Activated naive CD4-positive, alpha-beta T cell treated with anti-CD3 and anti-CD28 coated beads for 36 hours (primary cell): ENCODE measurements around the gene FBXL4. TPM values are rescaled to one million over a fixed set of nuclear protein-coding genes. Genes with fewer than 3 reads are reported as not detected.
A peak's percentile ranks its signal among the peaks of the same experiment; 100 is the strongest.

Experiments
- CTCF ChIA-PET: fragments of 350-600 bp; sonication (Branson Sonifier 250); formaldehyde crosslinking; loops from one replicate; lab custom pipeline; 2021; ENCODE audit warnings: antibody characterized with exemption; lab: Charles Lee
- DNase-seq: peaks from one replicate; pipeline ENCODE4 v3.0.0-alpha.2; 2020
- H3K27ac Mint-ChIP-seq: one replicate; pipeline ENCODE4 v1.8.0; 2021; ENCODE audit warnings: mild to moderate bottlenecking, mixed read lengths
- H3K27me3 Mint-ChIP-seq: one replicate; pipeline ENCODE4 v1.8.0; 2021; ENCODE audit warnings: low read depth, mixed read lengths
- H3K36me3 Mint-ChIP-seq: one replicate; pipeline ENCODE4 v1.8.0; 2021; ENCODE audit warnings: low read depth, mixed read lengths
- H3K4me1 Mint-ChIP-seq: one replicate; pipeline ENCODE4 v1.8.0; 2021; ENCODE audit warnings: low read depth, mixed read lengths
- H3K4me3 Mint-ChIP-seq: one replicate; pipeline ENCODE4 v1.8.0; 2021; ENCODE audit warnings: mild to moderate bottlenecking, moderate library complexity, mixed read lengths
- H3K9me3 Mint-ChIP-seq: one replicate; pipeline ENCODE4 v1.8.0; 2021; ENCODE audit warnings: mixed read lengths
- intact Hi-C: fragments of 100-400 bp; cut with micrococcal nuclease; formaldehyde crosslinking; loops from one replicate; pipeline ENCODE4 v1.15.1; 2023
- total RNA-seq, 2 experiments: library from RNA; stranded (reverse); gene quantifications; one replicate each; pipeline ENCODE4 v1.2.3, GENCODE V29; 2021

Gene FBXL4
- 10 to 100 TPM; 16.3 to 16.7 TPM for total RNA-seq

DNA sequence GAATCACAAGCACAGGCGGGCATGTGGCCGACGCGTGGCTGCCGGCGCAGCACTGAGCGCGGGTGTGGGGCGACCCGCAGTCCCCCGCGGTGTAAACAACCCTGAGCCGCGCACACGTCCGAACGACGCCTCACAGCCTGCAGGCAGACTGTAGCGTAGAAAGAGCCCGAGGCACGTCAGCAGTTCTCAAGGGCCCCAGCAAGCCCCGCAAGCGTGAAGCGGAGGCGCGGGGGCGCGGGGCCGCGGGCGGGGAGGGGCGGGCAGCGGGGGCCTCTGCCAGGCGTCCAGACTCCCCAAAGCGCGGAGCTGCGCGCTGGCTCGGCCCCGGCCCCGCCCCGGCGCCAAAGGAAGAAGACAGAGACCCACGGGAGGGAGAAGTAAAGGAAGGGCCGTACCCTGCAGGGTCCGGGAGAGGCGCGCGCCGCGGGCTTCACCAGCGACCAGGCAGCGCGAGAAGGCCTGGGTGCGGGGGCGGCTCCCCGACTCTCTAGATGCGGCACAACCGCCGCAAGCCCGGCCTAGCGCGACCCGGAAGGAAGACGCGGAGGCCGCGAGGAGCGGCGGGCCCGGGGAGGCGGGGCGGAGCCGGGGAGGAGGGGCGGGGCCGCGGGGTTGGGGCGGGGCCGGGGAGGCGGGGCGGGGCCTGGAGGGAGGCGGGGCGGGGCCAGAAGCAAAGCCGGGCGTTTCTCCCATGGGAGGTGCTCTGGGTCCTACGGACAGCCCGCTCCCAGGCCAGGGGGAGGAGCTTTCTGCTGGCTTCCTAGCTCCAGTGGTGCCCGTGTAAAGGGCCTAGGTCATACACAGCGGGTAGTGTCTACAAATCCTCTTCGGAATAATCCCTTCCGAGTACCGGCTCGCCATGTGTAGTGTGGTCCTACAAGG lies at the start of gene FBXL4:
TSS of gene FBXL4 (minus strand) at position 536 of the 882 bp plus-strand sequence. CDS start 20,958 bp downstream, outside the sequence.
- Mint-ChIP-seq H3K4me3 (peak within 1 kb of the TSS; percentile 93), H3K9me3 (peaks cover 4% of the 10 kb centered on the region), H3K36me3 (peaks cover 9% of the 10 kb centered on the region), H3K27me3 (peaks cover 2% of the 10 kb centered on the region), H3K27ac (peak within 1 kb of the TSS; percentile 93), H3K4me1 (peaks cover 33% of the 10 kb centered on the region)
- CTCF ChIA-PET = no interaction called here
- DNase-seq = peak; percentile 84
- intact Hi-C loops = loop anchor here (1.0 to 2.0 kb wide), 4 partner anchors 113 to 1664 kb away; partner anchors contain the start of genes CCNC, MMS22L, POU3F2 and USP45

DNA sequence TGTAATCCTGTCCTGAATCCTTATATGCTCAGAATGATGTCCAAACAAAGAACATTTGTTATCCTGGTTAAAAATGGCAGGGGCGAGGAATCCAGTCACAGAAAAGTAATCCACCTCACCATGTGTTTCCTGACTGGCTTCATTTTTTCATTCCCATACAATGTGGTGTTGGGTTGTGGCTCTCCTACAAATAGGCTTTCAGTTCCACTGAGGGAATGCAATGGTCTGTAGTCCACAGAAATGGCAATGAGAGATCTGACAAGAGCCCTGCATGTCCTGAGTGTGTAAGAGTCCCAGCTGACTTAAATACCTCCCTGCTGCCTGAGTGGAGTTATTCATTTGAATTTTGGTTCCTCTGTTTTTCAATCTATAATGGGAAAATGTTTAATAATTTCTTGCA lies 47.4 kb upstream of the FBXL4 start:
- Mint-ChIP-seq H3K9me3 (no peaks in the 10 kb centered on the region), H3K27ac (no peak overlapping the region), H3K36me3 (no peaks in the 10 kb centered on the region), H3K27me3 (peaks cover 21% of the 10 kb centered on the region), H3K4me1 (no peaks in the 10 kb centered on the region), H3K4me3 (no peak overlapping the region)
- intact Hi-C loops = no loop called here
- CTCF ChIA-PET = no interaction called here
- no peak for DNase-seq

DNA sequence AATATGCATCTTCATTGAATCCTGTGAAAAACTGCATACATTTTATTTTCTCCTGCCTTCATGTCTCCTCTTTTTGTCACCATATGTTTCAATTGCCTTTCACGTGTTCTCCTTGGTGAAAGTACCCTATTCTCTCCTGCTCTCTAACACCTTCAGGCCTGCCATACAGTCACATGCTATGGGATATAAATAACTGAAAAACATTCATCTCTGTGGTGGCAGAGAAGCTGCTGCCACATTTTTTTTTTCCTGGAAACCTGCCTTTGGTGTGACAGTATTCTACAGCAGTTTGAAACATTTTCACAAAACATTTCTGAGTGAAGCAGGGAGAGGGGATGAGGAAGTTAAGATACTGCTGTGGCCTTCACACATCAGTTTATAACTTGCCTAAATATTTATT lies 44.8 kb upstream of the FBXL4 start:
- no peak overlapping the region for H3K4me3 Mint-ChIP-seq
- no peaks in the 10 kb centered on the region for H3K4me1 Mint-ChIP-seq
- CTCF ChIA-PET = no interaction called here
- no peak for DNase-seq
- intact Hi-C loops = no loop called here
- no peak overlapping the region for H3K27ac Mint-ChIP-seq
- no peaks in the 10 kb centered on the region for H3K9me3 Mint-ChIP-seq
- H3K36me3 Mint-ChIP-seq = no peaks in the 10 kb centered on the region
- peaks cover 20% of the 10 kb centered on the region for H3K27me3 Mint-ChIP-seq

DNA sequence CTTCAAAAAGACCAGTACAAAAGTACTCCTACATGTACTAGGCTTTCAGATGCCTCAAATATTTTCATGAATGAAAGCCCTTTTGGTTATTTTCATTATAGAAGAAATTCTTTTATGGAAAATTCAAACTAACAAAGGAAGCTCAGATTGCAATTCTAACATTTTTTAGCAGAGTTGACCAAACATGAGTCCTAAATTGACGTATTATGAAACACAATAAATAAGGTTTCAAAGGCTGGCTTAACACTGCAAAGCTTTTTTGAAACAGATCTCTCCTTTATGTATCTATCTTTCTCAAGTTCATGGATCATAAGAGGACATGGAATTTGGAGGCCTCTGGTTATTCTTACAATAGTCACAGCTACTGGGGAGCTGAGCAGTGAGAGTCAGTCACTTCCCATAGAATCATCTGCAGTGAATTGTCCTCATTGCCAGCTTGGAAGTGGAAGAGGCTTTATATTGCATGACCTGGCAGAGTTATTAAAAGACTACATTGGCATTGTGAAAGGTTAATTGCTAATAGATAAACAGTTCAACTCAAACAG lies 38.4 kb upstream of the FBXL4 start:
- H3K27ac Mint-ChIP-seq = no peak overlapping the region
- no peaks in the 10 kb centered on the region for H3K4me1 Mint-ChIP-seq
- no peak for DNase-seq
- no peaks in the 10 kb centered on the region for H3K9me3 Mint-ChIP-seq
- H3K27me3 Mint-ChIP-seq = peaks cover 15% of the 10 kb centered on the region
- no peak overlapping the region for H3K4me3 Mint-ChIP-seq
- intact Hi-C loops = no loop called here
- CTCF ChIA-PET = no interaction called here
- H3K36me3 Mint-ChIP-seq = no peaks in the 10 kb centered on the region

DNA sequence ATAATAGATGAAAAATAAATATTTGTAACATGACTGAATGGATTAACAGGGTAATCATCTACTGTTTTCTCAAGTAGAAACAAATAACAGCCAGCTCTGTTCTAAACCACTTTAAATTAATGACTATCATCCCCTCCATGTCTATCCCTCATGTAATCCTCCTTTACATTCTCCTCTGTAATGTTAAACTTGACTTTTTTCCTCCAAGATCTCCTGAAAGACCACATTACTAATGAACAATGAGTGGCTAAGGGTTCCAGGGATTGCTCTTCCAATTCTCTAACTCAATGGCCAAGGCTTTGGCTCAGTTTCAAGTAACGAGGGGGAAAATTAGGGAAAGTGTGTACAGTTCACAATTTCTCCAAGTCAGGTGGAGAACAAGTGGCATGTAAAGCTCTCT lies 37.6 kb upstream of the FBXL4 start:
- DNase-seq = no peak
- no peaks in the 10 kb centered on the region for H3K9me3 Mint-ChIP-seq
- no peaks in the 10 kb centered on the region for H3K4me1 Mint-ChIP-seq
- H3K27me3 Mint-ChIP-seq = peaks cover 15% of the 10 kb centered on the region
- no peak overlapping the region for H3K27ac Mint-ChIP-seq
- H3K4me3 Mint-ChIP-seq = no peak overlapping the region
- intact Hi-C loops = no loop called here
- CTCF ChIA-PET = no interaction called here
- no peaks in the 10 kb centered on the region for H3K36me3 Mint-ChIP-seq

DNA sequence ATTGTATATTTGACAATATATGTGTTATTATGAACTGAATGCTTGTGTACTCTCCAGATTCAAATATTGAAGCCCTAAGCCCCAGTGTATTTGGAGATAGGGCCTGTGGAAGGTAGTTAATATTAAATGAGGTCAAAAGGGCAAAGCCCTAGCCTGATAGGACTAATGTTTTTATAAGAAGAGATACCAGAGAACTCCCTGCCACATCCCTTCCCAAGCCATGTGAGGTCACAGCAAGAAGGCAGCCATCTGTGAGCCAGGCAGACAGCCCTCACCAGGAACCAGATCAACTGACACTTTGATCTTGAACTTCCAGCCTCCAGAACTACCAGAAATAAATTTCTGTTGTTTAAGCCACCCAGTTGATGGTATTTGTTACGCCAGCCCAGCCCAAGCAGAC lies 36.4 kb upstream of the FBXL4 start:
- Mint-ChIP-seq H3K27ac (no peak overlapping the region), H3K9me3 (no peaks in the 10 kb centered on the region), H3K36me3 (no peaks in the 10 kb centered on the region), H3K27me3 (peaks cover 12% of the 10 kb centered on the region), H3K4me1 (no peaks in the 10 kb centered on the region), H3K4me3 (no peak overlapping the region)
- CTCF ChIA-PET = no interaction called here
- no peak for DNase-seq
- intact Hi-C loops = no loop called here

DNA sequence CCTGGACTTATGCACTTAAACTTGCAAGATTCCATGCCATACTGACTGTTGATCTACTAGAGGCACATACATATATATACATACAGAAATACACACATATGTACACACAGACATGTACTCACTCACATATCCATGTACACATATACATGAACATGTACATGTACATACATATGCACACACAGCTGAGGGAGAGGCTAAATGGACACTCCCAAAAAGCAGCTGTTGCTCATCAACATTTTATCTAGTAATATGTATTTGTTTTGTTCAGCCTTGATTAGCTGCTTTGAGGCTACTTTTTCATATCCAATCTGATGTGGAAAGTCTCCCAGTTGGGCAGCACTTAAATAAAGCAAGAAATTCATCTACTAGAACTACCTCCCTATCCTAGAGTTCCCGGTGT lies 33.7 kb upstream of the FBXL4 start:
- intact Hi-C loops = no loop called here
- no peaks in the 10 kb centered on the region for H3K4me1 Mint-ChIP-seq
- H3K27ac Mint-ChIP-seq = no peak overlapping the region
- H3K9me3 Mint-ChIP-seq = no peaks in the 10 kb centered on the region
- H3K27me3 Mint-ChIP-seq = peaks cover 9% of the 10 kb centered on the region
- no peak for DNase-seq
- no peak overlapping the region for H3K4me3 Mint-ChIP-seq
- CTCF ChIA-PET = interaction anchor here (1.2 kb wide), 1 partner anchor 29 kb away, joined by 3 read pairs; no protein-coding TSS in a partner anchor
- H3K36me3 Mint-ChIP-seq = no peaks in the 10 kb centered on the region

DNA sequence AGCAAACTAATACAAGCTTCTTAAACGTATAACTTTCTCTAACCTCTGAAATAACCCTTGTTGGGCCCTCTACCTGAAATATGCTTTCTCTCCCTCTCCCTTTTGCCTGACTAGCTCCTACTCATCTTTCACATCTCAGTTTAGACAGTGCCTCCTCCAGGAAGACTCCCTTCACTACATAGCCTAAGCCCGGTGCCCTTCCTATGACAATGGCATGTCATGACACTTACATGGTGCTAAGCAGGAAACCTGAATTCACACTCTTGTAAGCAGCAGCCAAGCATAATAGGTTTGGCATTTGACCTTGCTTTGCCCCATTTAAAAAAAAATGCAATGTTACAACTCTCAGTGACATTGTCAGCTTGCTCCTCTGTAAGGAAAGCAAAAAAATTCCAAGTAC lies 33.1 kb upstream of the FBXL4 start:
- intact Hi-C loops = no loop called here
- CTCF ChIA-PET = interaction anchor here (0.7 to 1.2 kb wide), 2 partner anchors 28 to 55 kb away, joined by 3 to 4 read pairs; no protein-coding TSS in a partner anchor
- no peaks in the 10 kb centered on the region for H3K4me1 Mint-ChIP-seq
- no peaks in the 10 kb centered on the region for H3K36me3 Mint-ChIP-seq
- no peak for DNase-seq
- no peak overlapping the region for H3K4me3 Mint-ChIP-seq
- H3K27ac Mint-ChIP-seq = no peak overlapping the region
- H3K9me3 Mint-ChIP-seq = no peaks in the 10 kb centered on the region
- H3K27me3 Mint-ChIP-seq = peaks cover 5% of the 10 kb centered on the region

DNA sequence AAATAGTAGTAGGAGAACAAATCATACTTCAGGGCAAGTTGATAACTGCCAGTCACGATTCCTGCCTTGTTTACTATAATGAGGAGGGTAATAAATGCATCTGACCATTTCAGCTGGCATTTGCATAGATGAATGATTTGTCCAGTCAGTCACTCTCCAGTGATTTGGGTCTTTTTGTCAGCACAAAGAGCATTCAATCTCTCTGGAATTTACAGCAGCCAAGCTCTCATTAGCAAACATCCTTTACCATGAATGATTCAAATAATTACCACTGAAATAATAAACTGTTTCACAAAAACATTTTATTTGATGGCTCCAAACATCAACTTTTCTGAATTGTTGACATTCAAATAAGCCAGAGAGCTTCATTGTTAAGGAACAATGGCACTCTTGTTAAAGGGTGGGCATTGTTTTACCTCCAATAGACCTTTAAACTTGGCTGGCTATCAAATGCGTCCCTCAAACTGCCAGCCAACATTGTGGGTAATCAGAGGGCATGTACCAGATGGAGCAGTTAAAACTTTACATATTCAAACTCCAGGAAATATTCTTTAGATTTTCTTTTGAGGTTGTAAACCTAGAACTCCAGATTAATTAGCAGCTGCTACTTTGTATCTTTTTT lies 30.0 kb upstream of the FBXL4 start:
- CTCF ChIA-PET = no interaction called here
- H3K4me3 Mint-ChIP-seq = no peak overlapping the region
- DNase-seq = no peak
- H3K36me3 Mint-ChIP-seq = no peaks in the 10 kb centered on the region
- H3K27ac Mint-ChIP-seq = no peak overlapping the region
- H3K4me1 Mint-ChIP-seq = no peaks in the 10 kb centered on the region
- intact Hi-C loops = no loop called here
- no peaks in the 10 kb centered on the region for H3K9me3 Mint-ChIP-seq
- H3K27me3 Mint-ChIP-seq = peaks cover 3% of the 10 kb centered on the region

DNA sequence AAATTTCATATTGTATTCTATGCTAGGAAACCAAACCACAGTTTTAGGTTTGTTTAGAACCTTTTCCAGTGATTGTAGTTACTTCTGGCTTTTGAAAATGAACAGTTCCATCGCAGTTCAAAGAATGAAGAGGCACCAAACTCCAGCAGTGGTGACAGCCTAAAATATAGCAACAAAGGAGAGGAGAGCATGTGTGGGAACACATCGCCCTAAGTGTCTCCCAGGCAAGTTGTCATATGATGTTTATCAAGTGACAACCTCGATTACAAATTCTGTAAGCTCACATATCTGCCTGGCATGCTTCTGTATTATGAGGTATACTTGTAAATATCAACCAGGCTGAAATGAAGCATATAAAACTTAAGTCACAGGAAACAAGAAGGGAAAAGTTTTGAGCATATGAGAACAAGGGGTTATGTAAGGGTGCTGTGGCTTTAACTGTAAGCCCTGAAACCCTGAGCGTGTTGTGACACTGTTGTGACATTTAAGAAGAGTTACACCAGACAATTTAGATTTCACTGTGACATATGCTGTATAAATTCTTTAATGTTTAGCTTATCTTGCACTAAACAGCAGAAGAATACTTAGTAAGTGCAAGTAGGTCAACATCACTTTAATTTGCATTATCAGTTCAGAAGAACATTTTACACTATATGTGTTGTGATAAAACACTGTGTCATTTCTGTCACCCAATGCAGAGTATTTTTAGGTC lies 29.1 kb upstream of the FBXL4 start:
- Mint-ChIP-seq H3K9me3 (no peaks in the 10 kb centered on the region), H3K4me1 (no peaks in the 10 kb centered on the region), H3K4me3 (no peak overlapping the region), H3K36me3 (no peaks in the 10 kb centered on the region), H3K27ac (no peak overlapping the region), H3K27me3 (peaks cover 3% of the 10 kb centered on the region)
- CTCF ChIA-PET = no interaction called here
- no peak for DNase-seq
- intact Hi-C loops = no loop called here

DNA sequence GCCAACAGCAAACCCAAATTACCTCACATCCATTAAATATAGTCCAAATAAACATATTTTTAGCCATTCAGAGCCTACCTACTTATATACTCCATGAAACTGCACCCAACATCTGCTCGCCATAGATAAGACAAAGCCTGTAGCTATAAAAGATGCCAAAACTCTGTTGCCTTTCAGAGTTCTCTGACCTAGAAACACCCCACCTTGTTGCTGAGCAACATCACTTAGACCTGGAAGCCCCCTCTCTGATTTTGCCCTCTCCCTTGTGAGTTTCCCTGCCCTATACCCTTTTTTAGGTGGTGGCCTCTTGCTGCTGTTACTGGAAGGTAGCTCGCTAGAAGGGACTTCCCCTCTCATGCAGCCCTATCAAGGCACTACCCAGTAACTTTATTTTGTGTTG lies 27.7 kb upstream of the FBXL4 start:
- H3K27me3 Mint-ChIP-seq = peaks cover 3% of the 10 kb centered on the region
- CTCF ChIA-PET = no interaction called here
- no peaks in the 10 kb centered on the region for H3K36me3 Mint-ChIP-seq
- no peaks in the 10 kb centered on the region for H3K4me1 Mint-ChIP-seq
- no peaks in the 10 kb centered on the region for H3K9me3 Mint-ChIP-seq
- no peak overlapping the region for H3K27ac Mint-ChIP-seq
- H3K4me3 Mint-ChIP-seq = no peak overlapping the region
- intact Hi-C loops = no loop called here
- DNase-seq = peak; percentile 8

DNA sequence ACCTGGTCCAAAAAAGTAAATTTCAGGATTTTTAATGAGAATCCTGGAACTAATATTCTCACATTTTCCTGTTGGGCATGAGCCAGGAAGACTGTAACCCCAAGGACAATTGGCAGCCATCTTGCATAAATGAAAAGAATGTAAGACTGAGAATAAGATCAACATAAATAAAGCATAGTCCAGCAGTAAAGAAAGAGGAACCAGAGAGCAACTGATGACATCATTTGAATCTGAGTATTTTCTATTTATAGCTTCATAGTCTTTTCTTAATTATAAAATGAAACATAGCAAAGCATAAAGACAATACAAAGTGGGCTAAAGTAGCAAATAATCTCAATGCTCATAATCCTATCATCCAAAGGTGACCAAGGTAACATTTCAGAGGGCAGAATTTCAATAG lies 26.6 kb upstream of the FBXL4 start:
- Mint-ChIP-seq H3K4me1 (no peaks in the 10 kb centered on the region), H3K36me3 (no peaks in the 10 kb centered on the region), H3K27me3 (peaks cover 3% of the 10 kb centered on the region), H3K27ac (no peak overlapping the region), H3K9me3 (no peaks in the 10 kb centered on the region), H3K4me3 (no peak overlapping the region)
- CTCF ChIA-PET = no interaction called here
- intact Hi-C loops = no loop called here
- DNase-seq = no peak
